ENCODE measurements around the gene NECTIN1. TPM values are rescaled to one million over a fixed set of nuclear protein-coding genes. Genes with fewer than 3 reads are reported as not detected.

Gene NECTIN1
- total and polyA plus RNA-seq, 2 donors (not counting 3 experiments of a cell fraction or from before 2014, with no cell fraction given) = 10.8 to 23.6 TPM

DNA sequence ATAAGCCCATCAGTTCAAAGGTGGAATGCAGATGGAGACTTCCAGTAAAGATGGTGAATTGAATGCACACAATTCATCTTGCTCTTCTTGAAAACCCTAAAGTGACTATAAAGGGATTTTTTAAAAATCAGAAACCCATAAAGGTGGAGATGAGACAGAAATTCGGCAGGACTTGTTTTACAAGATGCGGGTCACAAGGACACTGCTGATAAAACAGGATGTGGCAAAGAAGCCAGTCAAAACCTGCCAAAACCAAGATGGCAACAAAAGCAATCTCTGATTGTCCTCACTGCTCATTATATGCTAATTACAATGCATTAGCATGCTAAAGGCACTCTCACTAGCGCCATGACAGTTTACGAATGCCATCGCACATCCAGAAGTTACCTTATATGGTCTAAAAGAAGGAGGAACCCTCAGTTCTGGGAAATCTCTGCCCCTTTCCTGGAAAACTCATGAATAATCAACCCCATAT is 137.1 kb downstream of the NECTIN1 start:
- Histone ChIP-seq H3K4me1 (ENCODE audit: control insufficient read depth, extremely low read depth, insufficient read depth, low read length) (peaks cover 14% of the 10 kb centered on the region), H4K20me1 (replicated peaks; ENCODE audit: control insufficient read depth, extremely low read depth, insufficient read depth, low read length) (no peaks in the 10 kb centered on the region), H3K27me3 (ENCODE audit: control insufficient read depth in 2 of 2, insufficient read depth in 2 of 2, low read length in 2 of 2) (no peaks in the 10 kb centered on the region), H3K79me2 (ENCODE audit: control insufficient read depth, insufficient read depth, low read length) (no peaks in the 10 kb centered on the region), H3K4me2 (ENCODE audit: insufficient read depth, low read length) (no peak overlapping the region), H3K9me1 (replicated peaks; ENCODE audit: control insufficient read depth, extremely low read depth, insufficient read depth, low read length) (no peaks in the 10 kb centered on the region), H3K4me3 (replicated peaks in 1 of 3; ENCODE audit: insufficient read depth in 1 of 3, low read depth in 1 of 3, low read length in 3 of 3) (no peak overlapping the region), H3K9ac (replicated peaks; ENCODE audit: extremely low read depth, insufficient read depth, low read length) (no peak overlapping the region), H2AFZ (ENCODE audit: low read depth, low read length) (no peak overlapping the region), H3K27ac (ENCODE audit: insufficient read depth, low read depth, low read length) (no peak overlapping the region), H3K9me3 (replicated peaks; ENCODE audit: control insufficient read depth, insufficient read depth, low read length) (no peaks in the 10 kb centered on the region), H3K36me3 (ENCODE audit: control insufficient read depth in 2 of 2, extremely low read depth in 1 of 2, insufficient read depth in 2 of 2, low read length in 2 of 2) (no peaks in the 10 kb centered on the region)
- TF ChIP-seq POLR2A (IDR thresholded peaks at IDR 0.05; ENCODE audit: low read depth, low read length) = no peak
- no peak for TF ChIP-seq FOS (IDR thresholded peaks at IDR 0.05; ENCODE audit: borderline replicate concordance, insufficient read depth, low read length)
- TF ChIP-seq MAX (IDR thresholded peaks at IDR 0.05; ENCODE audit: insufficient read depth, insufficient read length) = no peak
- TF ChIP-seq GATA2 (IDR thresholded peaks at IDR 0.05; ENCODE audit: insufficient read depth, insufficient read length, low read depth, low read length) = no peak
- no peak for TF ChIP-seq EZH2 (IDR thresholded peaks at IDR 0.05; ENCODE audit: borderline replicate concordance, low read depth, low read length, severe bottlenecking)
- TF ChIP-seq JUN (IDR thresholded peaks at IDR 0.05; ENCODE audit: borderline replicate concordance, insufficient read depth, insufficient read length, low read depth) = no peak
- TF ChIP-seq MYC (IDR thresholded peaks at IDR 0.05; ENCODE audit: low read depth, low read length) = no peak
- TF ChIP-seq POLR2AphosphoS5 (IDR thresholded peaks at IDR 0.05; ENCODE audit: insufficient read depth, low read depth, low read length) = no peak
- TF ChIP-seq, protein P1, sequence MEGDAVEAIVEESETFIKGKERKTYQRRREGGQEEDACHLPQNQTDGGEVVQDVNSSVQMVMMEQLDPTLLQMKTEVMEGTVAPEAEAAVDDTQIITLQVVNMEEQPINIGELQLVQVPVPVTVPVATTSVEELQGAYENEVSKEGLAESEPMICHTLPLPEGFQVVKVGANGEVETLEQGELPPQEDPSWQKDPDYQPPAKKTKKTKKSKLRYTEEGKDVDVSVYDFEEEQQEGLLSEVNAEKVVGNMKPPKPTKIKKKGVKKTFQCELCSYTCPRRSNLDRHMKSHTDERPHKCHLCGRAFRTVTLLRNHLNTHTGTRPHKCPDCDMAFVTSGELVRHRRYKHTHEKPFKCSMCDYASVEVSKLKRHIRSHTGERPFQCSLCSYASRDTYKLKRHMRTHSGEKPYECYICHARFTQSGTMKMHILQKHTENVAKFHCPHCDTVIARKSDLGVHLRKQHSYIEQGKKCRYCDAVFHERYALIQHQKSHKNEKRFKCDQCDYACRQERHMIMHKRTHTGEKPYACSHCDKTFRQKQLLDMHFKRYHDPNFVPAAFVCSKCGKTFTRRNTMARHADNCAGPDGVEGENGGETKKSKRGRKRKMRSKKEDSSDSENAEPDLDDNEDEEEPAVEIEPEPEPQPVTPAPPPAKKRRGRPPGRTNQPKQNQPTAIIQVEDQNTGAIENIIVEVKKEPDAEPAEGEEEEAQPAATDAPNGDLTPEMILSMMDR (IDR thresholded peaks at IDR 0.05; ENCODE audit: extremely low read depth in 1 of 2, insufficient read depth in 1 of 2, low read depth in 1 of 2, low read length in 2 of 2) = no peak
- no peak for DNase-seq (ENCODE audit: low read depth, low spot score)
- dilution Hi-C loops (cut with MboI; ENCODE audit: extremely low pct_ligation_motif_present, low sequenced_read_pairs) (no loop called here), intact Hi-C loops (cut with micrococcal nuclease) (no loop called here)
- no peak for FAIRE-seq
- ChIA-PET CTCF (no interaction called here), POLR2A (no interaction called here)
- BruUV-seq (replicated peaks) = no TSS peak

Measured in endothelial cell of umbilical vein (primary cell).